CD4-positive, alpha-beta memory T cell (primary cell): ENCODE data around the gene POU2F3. TPM values are rescaled to one million over a fixed set of nuclear protein-coding genes. Genes with fewer than 3 reads are reported as not detected.

ENCODE experiments used
- CTCF ChIA-PET: fragments of 350-600 bp; sonication (Branson Sonifier 250); formaldehyde crosslinking; loops from one replicate; lab custom pipeline; 2021; ENCODE audit warnings: inconsistent platforms; ENCODE audit not compliant: partially characterized antibody; lab: Charles Lee
- POLR2A ChIA-PET: fragments of 350-600 bp; sonication (Branson Sonifier 250); formaldehyde crosslinking; loops from one replicate; lab custom pipeline; 2021; ENCODE audit not compliant: partially characterized antibody; lab: Charles Lee
- DNase-seq, 5 donors: peaks; one replicate each; pipeline versions ENCODE4 v3.0.0 to v3.0.0-alpha.2; 2020 to 2022; ENCODE audit warnings: mixed read lengths in 1 of 5
- H3K27ac ChIP-seq: one replicate; pipeline ENCODE4 v1.7.0; 2013; ENCODE audit warnings: low read depth, low read length
- H3K27me3 ChIP-seq: 2 replicates; pipeline ENCODE4 v1.7.0; 2013; ENCODE audit warnings: mild to moderate bottlenecking, low read length, moderate library complexity; ENCODE audit not compliant: insufficient read depth
- H3K36me3 ChIP-seq: 2 replicates; pipeline ENCODE4 v1.7.0; 2013; ENCODE audit warnings: mild to moderate bottlenecking, low read length, moderate library complexity; ENCODE audit not compliant: insufficient read depth
- H3K4me1 ChIP-seq: 2 replicates; pipeline ENCODE4 v1.7.0; 2013; ENCODE audit warnings: mild to moderate bottlenecking, low read length, moderate library complexity; ENCODE audit not compliant: insufficient read depth
- H3K4me3 ChIP-seq, 2 donors: one replicate each; pipeline ENCODE4 v1.7.0; 2013; ENCODE audit warnings: low read length in 2 of 2, mild to moderate bottlenecking in 1 of 2
- H3K9me3 ChIP-seq, 2 donors: one replicate each; pipeline ENCODE4 v1.7.0; 2013; ENCODE audit warnings: low read length in 2 of 2, control low read depth in 1 of 2; ENCODE audit not compliant: control insufficient read depth in 1 of 2
- H3K27ac Mint-ChIP-seq, 7 donors: one replicate each; pipeline ENCODE4 v1.8.0; 2020 to 2021; ENCODE audit warnings: mixed read lengths in 7 of 7, mild to moderate bottlenecking in 6 of 7, inconsistent platforms in 3 of 7, moderate library complexity in 3 of 7
- H3K27me3 Mint-ChIP-seq, 2 donors: one replicate each; pipeline ENCODE4 v1.8.0; 2020 to 2021; ENCODE audit warnings: mixed read lengths in 2 of 2
- H3K36me3 Mint-ChIP-seq, 2 donors: one replicate each; pipeline ENCODE4 v1.8.0; 2020 to 2021; ENCODE audit warnings: mixed read lengths in 2 of 2, inconsistent platforms in 1 of 2, mild to moderate bottlenecking in 1 of 2
- H3K4me1 Mint-ChIP-seq, 4 donors: one replicate each; pipeline ENCODE4 v1.8.0; 2020 to 2021; ENCODE audit warnings: mixed read lengths in 4 of 4, mild to moderate bottlenecking in 1 of 4
- H3K4me3 Mint-ChIP-seq, 8 donors: one replicate each; pipeline ENCODE4 v1.8.0; 2020 to 2021; ENCODE audit warnings: mixed read lengths in 8 of 8, mild to moderate bottlenecking in 7 of 8, moderate library complexity in 6 of 8, inconsistent platforms in 3 of 8
- H3K9me3 Mint-ChIP-seq, 8 donors: one replicate each; pipeline ENCODE4 v1.8.0; 2020 to 2021; ENCODE audit warnings: mixed read lengths in 8 of 8, mild to moderate bottlenecking in 5 of 8, inconsistent platforms in 3 of 8, moderate library complexity in 1 of 8
- intact Hi-C: fragments of 100-400 bp; cut with micrococcal nuclease; formaldehyde crosslinking; loops from one replicate; pipeline ENCODE4 v1.15.1; 2023
- polyA plus RNA-seq, 2 donors: library from polyadenylated mRNA; unstranded; fragments of 300-500 nt; fragmentation: Illumina TruSeq; gene quantifications; one replicate each; pipeline ENCODE4 v1.2.3, GENCODE V29; 2021
- total RNA-seq, 2 experiments: library from RNA; stranded (reverse); gene quantifications; one replicate each; pipeline ENCODE4 v1.2.3, GENCODE V29; 2021

POU2F3 gene
- total and polyA plus RNA-seq, 4 experiments from 2014 or later = not detected

DNA sequence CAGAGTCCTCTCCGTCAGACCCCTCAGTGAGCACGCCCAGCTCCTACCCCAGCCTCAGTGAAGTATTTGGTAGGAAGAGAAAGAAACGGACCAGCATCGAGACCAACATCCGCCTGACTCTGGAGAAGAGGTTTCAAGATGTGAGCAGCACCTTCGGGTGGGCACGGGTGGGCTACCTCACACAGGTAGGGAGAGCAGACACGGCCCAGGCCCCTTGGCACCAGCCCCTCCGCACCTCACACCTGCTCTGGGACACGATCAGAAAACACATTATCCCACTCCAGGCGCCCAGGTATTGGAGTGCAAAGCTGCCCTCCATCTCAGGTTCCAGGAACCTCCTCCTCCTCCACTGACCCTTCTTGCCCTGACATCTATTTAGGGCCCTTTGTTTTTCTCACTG lies 67.5 kb downstream of the POU2F3 start:
- H3K9me3 Mint-ChIP-seq = no peaks in the 10 kb centered on the region
- H3K4me3 Mint-ChIP-seq = no peak overlapping the region
- no peak overlapping the region for H3K27ac Mint-ChIP-seq
- intact Hi-C loops = no loop called here
- Histone ChIP-seq H3K36me3 (no peaks in the 10 kb centered on the region), H3K4me1 (no peaks in the 10 kb centered on the region), H3K27me3 (no peaks in the 10 kb centered on the region), H3K4me3 (no peak overlapping the region), H3K9me3 (no peaks in the 10 kb centered on the region), H3K27ac (no peak overlapping the region)
- H3K36me3 Mint-ChIP-seq = no peaks in the 10 kb centered on the region
- no peaks in the 10 kb centered on the region for H3K4me1 Mint-ChIP-seq
- DNase-seq = no peak
- H3K27me3 Mint-ChIP-seq = peaks cover 3 to 7% of the 10 kb centered on the region in 2 donors
- CTCF ChIA-PET = no interaction called here
- POLR2A ChIA-PET = no interaction called here

DNA sequence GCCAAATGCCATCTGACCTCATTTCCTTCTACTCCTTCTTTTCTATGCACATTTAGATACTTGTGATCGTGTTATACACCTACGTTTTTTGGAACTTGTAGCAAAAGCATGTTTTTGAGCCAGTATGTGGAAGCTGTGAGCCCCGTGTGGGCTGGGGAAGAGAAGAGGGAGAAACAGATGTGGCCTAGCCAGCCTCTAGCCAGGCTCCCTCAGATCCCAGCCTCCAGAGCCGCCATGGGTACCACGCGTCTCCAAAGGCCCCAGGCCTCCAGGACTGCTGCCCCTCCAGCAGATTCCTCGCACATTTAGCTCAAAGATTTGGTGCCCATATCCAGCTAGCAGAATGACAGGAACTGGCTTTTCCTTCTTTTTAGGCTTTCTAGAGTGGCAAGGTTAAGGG lies 68.1 kb downstream of the POU2F3 start:
- Mint-ChIP-seq H3K36me3 (no peaks in the 10 kb centered on the region), H3K27me3 (peaks cover 6% of the 10 kb centered on the region in 2 donors), H3K4me1 (no peaks in the 10 kb centered on the region), H3K4me3 (no peak overlapping the region), H3K9me3 (no peaks in the 10 kb centered on the region), H3K27ac (no peak overlapping the region)
- H3K27ac ChIP-seq = no peak overlapping the region
- intact Hi-C loops = no loop called here
- CTCF ChIA-PET = no interaction called here
- no peaks in the 10 kb centered on the region for H3K4me1 ChIP-seq
- no peaks in the 10 kb centered on the region for H3K27me3 ChIP-seq
- H3K36me3 ChIP-seq = no peaks in the 10 kb centered on the region
- no peak overlapping the region for H3K4me3 ChIP-seq
- no peak for DNase-seq
- POLR2A ChIA-PET = no interaction called here
- H3K9me3 ChIP-seq = no peaks in the 10 kb centered on the region

DNA sequence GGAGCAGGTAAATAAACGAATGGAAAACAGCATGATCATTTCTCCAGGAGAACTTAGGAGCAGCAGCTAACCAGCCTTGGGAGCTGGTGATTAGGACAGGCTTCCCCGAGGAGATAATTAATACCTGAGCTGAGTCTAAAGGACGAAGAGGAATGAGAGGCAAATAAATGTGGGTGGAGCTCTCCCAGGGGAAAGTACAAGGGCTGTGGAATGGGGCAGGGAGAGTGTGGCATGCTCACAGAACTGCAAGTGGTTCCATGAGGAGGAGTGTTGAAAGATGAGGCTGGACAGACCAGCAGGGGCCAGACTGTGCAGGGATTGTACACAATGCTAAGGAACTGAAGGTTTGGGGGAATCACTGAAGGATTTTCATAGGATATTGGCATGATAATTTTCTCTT lies 70.9 kb downstream of the POU2F3 start:
- H3K36me3 Mint-ChIP-seq = no peaks in the 10 kb centered on the region
- DNase-seq = no peak
- POLR2A ChIA-PET = no interaction called here
- Histone ChIP-seq H3K9me3 (no peaks in the 10 kb centered on the region), H3K36me3 (no peaks in the 10 kb centered on the region), H3K4me3 (no peak overlapping the region), H3K4me1 (no peaks in the 10 kb centered on the region), H3K27ac (no peak overlapping the region), H3K27me3 (no peaks in the 10 kb centered on the region)
- no peak overlapping the region for H3K27ac Mint-ChIP-seq
- H3K9me3 Mint-ChIP-seq = no peaks in the 10 kb centered on the region
- peaks cover 2 to 7% of the 10 kb centered on the region in 2 donors for H3K27me3 Mint-ChIP-seq
- CTCF ChIA-PET = interaction anchor here (1.5 kb wide), 1 partner anchor 11 kb away, joined by 8 read pairs; no protein-coding TSS in a partner anchor
- no peak overlapping the region for H3K4me3 Mint-ChIP-seq
- no peaks in the 10 kb centered on the region for H3K4me1 Mint-ChIP-seq
- intact Hi-C loops = no loop called here

DNA sequence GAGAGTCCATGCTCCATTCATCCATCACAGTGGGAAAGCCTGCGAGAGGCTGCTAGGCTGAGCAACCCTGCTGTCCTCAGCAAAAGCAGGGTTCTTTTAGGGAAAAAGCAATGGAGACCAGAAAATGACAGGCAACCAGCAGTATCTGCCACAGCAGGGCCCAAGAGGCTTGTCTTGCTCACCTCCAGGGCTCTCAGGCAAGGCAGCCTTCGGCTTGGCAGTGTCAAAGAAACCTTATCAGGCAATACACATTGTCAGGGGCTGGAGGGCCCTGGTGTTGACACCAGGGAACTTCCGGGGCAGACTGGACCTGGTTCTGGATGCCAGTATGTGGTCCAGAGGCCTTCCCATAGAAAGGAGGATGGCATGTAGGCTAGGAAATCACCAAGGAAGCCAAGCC lies 74.9 kb downstream of the POU2F3 start:
- peaks cover 8 to 12% of the 10 kb centered on the region in 2 donors for H3K27me3 Mint-ChIP-seq
- no peak for DNase-seq
- no peak overlapping the region for H3K27ac ChIP-seq
- H3K27ac Mint-ChIP-seq = no peak overlapping the region
- no peak overlapping the region for H3K4me3 ChIP-seq
- no peaks in the 10 kb centered on the region for H3K4me1 Mint-ChIP-seq
- no peaks in the 10 kb centered on the region for H3K9me3 Mint-ChIP-seq
- no peaks in the 10 kb centered on the region for H3K36me3 ChIP-seq
- intact Hi-C loops = no loop called here
- ChIA-PET CTCF (interaction anchor here (1.0 to 2.6 kb wide), 4 partner anchors 11 to 20 kb away, joined by 3 to 19 read pairs (median 4); no protein-coding TSS in a partner anchor), POLR2A (no interaction called here)
- H3K9me3 ChIP-seq = no peaks in the 10 kb centered on the region
- no peaks in the 10 kb centered on the region for H3K27me3 ChIP-seq
- H3K4me1 ChIP-seq = no peaks in the 10 kb centered on the region
- no peaks in the 10 kb centered on the region for H3K36me3 Mint-ChIP-seq
- H3K4me3 Mint-ChIP-seq = no peak overlapping the region

DNA sequence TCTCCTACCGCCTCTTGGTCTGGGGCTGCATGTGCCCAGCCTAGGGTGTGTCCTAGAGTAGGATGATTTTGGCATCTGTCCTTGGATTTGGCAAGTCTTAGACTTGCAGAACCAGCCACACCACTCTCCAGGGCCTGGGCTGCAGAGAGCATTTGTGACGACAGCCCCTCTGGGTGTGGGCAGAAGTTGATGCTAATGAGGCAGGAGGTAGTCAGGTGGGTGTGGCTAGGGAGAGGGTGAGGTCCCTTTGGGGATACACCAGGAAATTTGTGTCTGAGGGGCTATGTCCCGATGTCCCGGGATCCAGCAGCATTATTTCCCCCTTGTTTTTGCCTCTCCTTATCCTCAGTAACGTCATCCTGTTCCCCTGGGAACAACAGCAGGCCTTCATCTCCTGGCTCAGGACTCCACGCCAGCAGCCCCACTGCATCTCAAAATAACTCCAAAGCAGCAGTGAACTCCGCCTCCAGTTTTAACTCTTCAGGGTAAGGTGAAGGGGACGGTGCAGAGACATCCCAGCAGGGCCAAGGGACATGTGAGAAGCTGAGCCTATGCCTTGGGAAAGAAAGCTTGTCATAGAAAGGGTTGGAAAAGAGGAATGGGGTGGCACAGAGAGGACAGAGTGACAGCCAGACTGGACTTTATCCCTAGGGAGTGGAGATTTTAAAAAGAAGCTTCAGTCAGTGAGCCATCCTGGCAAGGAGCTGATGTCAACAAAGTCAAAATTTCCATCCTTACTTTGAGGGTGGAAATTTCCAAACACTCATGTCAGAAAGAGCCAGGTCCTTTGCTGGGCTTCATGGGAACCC lies 77.1 kb downstream of the POU2F3 start:
- H3K4me3 Mint-ChIP-seq = no peak overlapping the region
- CTCF ChIA-PET = interaction anchor here (1.1 to 1.7 kb wide), 3 partner anchors 11 to 17 kb away, joined by 3 to 6 read pairs (median 3); no protein-coding TSS in a partner anchor
- intact Hi-C loops = no loop called here

DNA sequence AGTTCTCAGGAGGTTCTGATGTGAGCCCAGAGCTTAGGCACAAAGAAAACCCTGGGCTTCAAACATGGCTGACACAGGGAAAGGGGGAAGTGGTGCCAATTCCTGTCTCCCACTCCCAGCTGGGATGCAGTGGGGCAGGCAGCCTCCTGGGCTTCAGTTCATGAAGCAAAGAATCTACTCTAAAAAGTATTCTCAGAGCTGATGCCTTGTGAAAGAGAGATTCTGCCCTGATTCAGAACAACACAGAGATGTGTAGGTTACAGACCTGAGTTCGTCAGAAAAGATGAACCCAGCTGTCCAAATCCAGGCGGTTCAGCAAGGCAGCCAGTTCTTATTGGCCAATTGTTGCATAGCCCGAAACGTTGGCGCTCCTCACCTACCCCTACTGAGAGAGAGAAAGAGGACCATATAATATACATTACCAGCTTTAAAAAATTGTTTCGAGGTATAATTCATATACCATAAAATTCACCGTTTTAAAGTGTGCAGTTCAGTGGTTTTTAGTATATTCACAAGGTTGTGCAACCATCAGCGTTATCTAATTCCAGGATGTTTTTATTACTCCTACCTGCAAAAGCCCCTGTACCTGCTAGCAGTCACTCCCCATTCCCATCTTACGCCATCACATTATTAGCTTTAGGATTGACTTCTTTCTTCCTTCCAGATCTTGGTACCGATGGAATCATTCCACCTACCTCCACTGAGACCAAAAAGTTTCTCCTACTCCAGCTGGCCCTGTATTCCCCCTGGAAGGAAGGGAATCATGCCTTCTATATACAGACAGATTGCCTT lies 77.9 kb downstream of the POU2F3 start:
- no peak overlapping the region for H3K27ac ChIP-seq
- no peaks in the 10 kb centered on the region for H3K4me1 ChIP-seq
- no peak overlapping the region for H3K27ac Mint-ChIP-seq
- peaks cover 18 to 19% of the 10 kb centered on the region in 2 donors for H3K27me3 Mint-ChIP-seq
- ChIA-PET POLR2A (no interaction called here), CTCF (interaction anchor here (0.7 to 1.7 kb wide), 4 partner anchors 11 to 18 kb away, joined by 3 to 6 read pairs (median 3); no protein-coding TSS in a partner anchor)
- no peak overlapping the region for H3K4me3 ChIP-seq
- no peaks in the 10 kb centered on the region for H3K36me3 Mint-ChIP-seq
- no peak for DNase-seq
- no peaks in the 10 kb centered on the region for H3K36me3 ChIP-seq
- no peaks in the 10 kb centered on the region for H3K9me3 Mint-ChIP-seq
- H3K4me3 Mint-ChIP-seq = no peak overlapping the region
- H3K9me3 ChIP-seq = no peaks in the 10 kb centered on the region
- no peaks in the 10 kb centered on the region for H3K4me1 Mint-ChIP-seq
- peaks cover under 1% of the 10 kb centered on the region for H3K27me3 ChIP-seq
- intact Hi-C loops = no loop called here

More for the DNA sequence above, 77.1 kb downstream of the POU2F3 start:
- H3K9me3 Mint-ChIP-seq = no peaks in the 10 kb centered on the region
- POLR2A ChIA-PET = no interaction called here
- no peak overlapping the region for H3K27ac Mint-ChIP-seq
- DNase-seq = no peak
- no peaks in the 10 kb centered on the region for H3K4me1 ChIP-seq
- H3K36me3 Mint-ChIP-seq = no peaks in the 10 kb centered on the region
- no peaks in the 10 kb centered on the region for H3K36me3 ChIP-seq
- no peak overlapping the region for H3K27ac ChIP-seq
- no peaks in the 10 kb centered on the region for H3K27me3 ChIP-seq
- no peaks in the 10 kb centered on the region for H3K4me1 Mint-ChIP-seq
- H3K9me3 ChIP-seq = no peaks in the 10 kb centered on the region
- no peak overlapping the region for H3K4me3 ChIP-seq
- H3K27me3 Mint-ChIP-seq = peaks cover 15 to 16% of the 10 kb centered on the region in 2 donors

DNA sequence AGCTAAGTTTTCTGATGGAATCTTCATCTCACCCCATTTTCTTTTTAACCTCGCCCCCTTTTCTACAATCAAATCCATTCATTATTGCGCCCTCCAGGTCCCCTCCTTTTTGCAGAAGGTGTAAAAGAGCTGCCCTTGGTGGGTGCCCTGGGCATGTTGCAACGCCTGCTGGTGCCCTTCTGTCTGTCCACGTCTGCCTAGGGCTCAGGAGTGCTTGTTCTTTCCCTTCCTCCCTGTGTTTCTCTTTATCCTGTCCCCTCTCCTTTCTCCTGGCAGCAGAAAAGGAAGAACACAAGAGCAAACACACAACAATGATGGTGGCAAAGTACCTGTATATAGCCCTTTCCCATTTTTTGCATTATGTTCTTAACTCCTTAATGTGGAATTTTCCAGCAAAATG lies 79.0 kb downstream of the POU2F3 start:
- POLR2A ChIA-PET = no interaction called here
- H3K27ac Mint-ChIP-seq = no peak overlapping the region
- Histone ChIP-seq H3K27me3 (peaks cover 5% of the 10 kb centered on the region), H3K4me1 (no peaks in the 10 kb centered on the region), H3K9me3 (no peaks in the 10 kb centered on the region), H3K4me3 (no peak overlapping the region), H3K36me3 (no peaks in the 10 kb centered on the region), H3K27ac (no peak overlapping the region)
- H3K9me3 Mint-ChIP-seq = no peaks in the 10 kb centered on the region
- H3K4me1 Mint-ChIP-seq = no peaks in the 10 kb centered on the region
- H3K36me3 Mint-ChIP-seq = no peaks in the 10 kb centered on the region
- no peak for DNase-seq
- intact Hi-C loops = no loop called here
- H3K27me3 Mint-ChIP-seq = peaks cover 24 to 26% of the 10 kb centered on the region in 2 donors
- no peak overlapping the region for H3K4me3 Mint-ChIP-seq
- CTCF ChIA-PET = interaction anchor here (0.7 kb wide), 1 partner anchor 16 kb away, joined by 3 read pairs; no protein-coding TSS in a partner anchor
